Fibroblast of pulmonary artery (primary cell): ENCODE data around the gene HOXA5.

Source experiments
- DNase-seq: peaks from one replicate; pipeline ENCODE4 v3.0.0-alpha.2; 2010; ENCODE audit warnings: low read depth
- H3K4me3 ChIP-seq: replicated peaks from 2 replicates; pipeline ENCODE4 v1.5.1; 2011; ENCODE audit warnings: low read depth, mild to moderate bottlenecking, control low read depth, low read length, moderate library complexity
- CTCF ChIP-seq: IDR thresholded peaks from 2 replicates; pipeline ENCODE4 v1.5.1; 2011; ENCODE audit warnings: mild to moderate bottlenecking, control low read depth, low read length, inconsistent platforms; ENCODE audit errors: missing control alignments

The HOXA5 gene

GRCh38 chr7:27142580-27143022 lies 880 bp downstream of the HOXA5 start:
- no peak for DNase-seq
- TF ChIP-seq CTCF = no peak
- H3K4me3 ChIP-seq = peak overlapping the region; percentile 48

GRCh38 chr7:27141923-27142579 lies 1.4 kb downstream of the HOXA5 start:
- TF ChIP-seq CTCF = no peak
- H3K4me3 ChIP-seq = peak overlapping the region; percentile 48
- DNase-seq = no peak

DNA sequence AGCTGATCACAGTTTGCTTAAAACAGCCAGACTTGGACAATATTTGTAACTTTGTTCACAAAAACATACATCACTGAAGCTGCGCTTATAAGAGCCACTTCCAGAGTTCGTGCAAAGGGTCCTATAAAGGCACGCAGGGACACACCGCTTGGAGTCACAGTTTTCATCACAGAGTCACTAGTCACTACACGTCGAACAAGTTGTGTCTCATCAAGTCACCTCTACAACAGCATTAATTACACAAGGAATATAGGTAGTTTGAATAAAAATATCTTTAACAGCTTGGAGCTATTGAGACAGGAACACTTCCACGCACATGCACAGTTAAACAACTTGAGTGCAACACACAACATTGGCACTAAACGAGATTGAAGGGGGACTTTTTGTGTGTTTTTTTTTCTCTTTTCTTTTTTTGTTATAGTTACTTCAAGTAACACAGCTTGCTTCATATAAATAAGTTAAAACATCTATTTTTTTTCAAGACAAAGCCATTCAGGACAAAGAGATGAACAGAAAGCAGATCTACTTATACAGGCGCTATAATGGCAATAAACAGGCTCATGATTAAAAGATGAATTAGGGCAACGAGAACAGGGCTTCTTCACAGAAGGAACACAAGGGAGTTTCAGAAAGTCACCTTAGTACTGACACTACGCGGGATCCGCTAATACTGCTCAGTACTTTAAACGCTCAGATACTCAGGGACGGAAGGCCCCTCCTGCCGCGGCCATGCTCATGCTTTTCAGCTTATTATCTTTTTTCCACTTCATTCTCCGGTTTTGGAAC lies 2.2 kb downstream of the HOXA5 start:
- no peak for TF ChIP-seq CTCF
- DNase-seq = no peak
- peak overlapping the region; percentile 48 for H3K4me3 ChIP-seq

DNA sequence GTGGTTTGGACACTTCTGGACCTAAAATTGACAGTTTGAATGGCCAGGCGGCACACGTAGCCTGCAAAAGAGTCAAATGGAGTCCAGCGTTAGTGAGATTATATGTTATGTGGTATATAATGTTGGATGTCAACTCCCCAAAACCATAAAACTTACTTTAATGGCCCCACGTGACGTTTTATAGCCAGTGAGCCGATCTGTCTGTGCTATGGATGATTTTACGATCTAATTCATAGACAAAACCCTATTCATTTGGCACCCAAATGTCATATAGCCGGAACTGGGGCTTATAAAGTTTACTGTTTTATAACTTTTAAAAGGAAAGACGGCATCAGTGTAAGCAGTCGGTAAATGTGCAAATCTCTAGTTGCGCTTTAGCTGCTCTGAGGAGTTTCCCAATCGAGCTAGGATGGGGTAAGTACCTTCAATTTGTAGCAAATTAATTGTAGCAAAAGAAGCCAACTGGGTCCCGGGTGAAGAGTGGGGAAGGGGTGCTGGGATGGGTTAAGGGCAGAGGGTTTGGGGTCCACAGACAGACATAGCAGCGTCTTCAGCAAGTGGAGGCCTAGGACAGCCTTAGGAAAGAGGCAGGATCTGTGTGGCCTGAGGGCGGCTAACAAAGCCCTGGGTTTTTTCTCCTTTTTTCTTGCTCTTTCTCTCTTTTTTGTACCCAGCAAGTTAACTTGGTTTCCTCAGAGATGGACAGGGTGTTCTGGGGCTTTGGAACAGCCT lies 3.2 kb downstream of the HOXA5 start:
- no peak for DNase-seq
- TF ChIP-seq CTCF = no peak
- H3K4me3 ChIP-seq = no peak overlapping the region

DNA sequence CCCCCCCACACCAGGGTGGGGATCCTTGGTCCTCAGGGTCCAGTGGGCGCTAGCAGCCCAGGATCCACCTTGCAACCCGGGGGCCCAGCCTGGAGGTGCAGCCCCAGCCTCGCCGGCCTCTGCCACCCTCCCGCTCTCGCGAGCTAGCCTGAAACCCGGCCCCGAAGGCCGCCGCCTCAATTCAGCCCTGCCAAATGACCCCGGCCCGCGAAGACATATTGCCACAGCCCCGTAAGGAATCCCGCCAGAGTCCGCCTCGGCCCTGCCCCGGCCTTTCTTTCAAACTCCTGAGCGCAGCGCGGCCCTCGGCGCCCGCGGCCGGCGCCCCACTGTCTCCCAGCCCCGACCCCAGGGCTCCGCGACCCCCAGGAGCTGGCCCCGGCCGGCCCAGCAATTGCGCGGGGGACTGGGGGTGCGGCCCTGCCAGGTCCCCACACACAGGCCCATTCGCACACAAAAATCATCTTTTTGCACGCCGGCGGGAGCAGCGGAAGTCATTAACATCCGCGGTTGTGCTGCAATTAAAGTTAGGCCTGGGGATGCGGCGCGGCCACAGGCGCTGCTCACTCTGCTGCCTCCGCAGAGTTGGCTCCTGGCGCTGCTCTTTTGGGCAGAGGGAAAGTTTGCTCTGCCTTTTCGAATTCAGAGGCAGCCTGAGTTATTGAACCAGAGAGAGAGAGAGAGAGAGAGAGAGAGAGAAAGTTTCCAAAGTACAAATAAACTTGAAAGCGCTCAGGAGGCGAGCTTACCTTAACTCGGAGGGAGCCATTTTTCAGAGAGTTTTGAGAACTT lies 4.0 kb downstream of the HOXA5 start:
- TF ChIP-seq CTCF = no peak
- no peak overlapping the region for H3K4me3 ChIP-seq
- DNase-seq = no peak

GRCh38 chr7:27138985-27139333 lies 4.5 kb downstream of the HOXA5 start:
- TF ChIP-seq CTCF = no peak
- H3K4me3 ChIP-seq = no peak overlapping the region

More at GRCh38 chr7:27138985-27139333, 4.5 kb downstream of the HOXA5 start:
- DNase-seq = no peak
